Activated CD8-positive, alpha-beta T cell treated with anti-CD3 and anti-CD28 coated beads for 36 hours (primary cell): ENCODE results near the gene HDX. TPM values are rescaled to one million over a fixed set of nuclear protein-coding genes. Genes with fewer than 3 reads are reported as not detected.
"Not testable (repeated sequence)": the region's sequence is repeated elsewhere in the genome, so short reads cannot be mapped to it uniquely, and the experiment has no call there.

ENCODE experiments used
- ATAC-seq: fragments of 200-7000 bp; cut with Tn5 transposase; one replicate; pipeline ENCODE4 v1.10.0; 2021; ENCODE audit warnings: mild to moderate bottlenecking, moderate library complexity
- CTCF ChIA-PET: fragments of 350-600 bp; sonication (Branson Sonifier 250); formaldehyde crosslinking; loops from one replicate; lab custom pipeline; 2021; ENCODE audit warnings: antibody characterized with exemption; lab: Charles Lee
- POLR2A ChIA-PET: fragments of 350-600 bp; sonication (Branson Sonifier 250); formaldehyde crosslinking; loops from one replicate; lab custom pipeline; 2021; ENCODE audit warnings: antibody characterized with exemption; lab: Charles Lee
- DNase-seq: peaks from one replicate; pipeline ENCODE4 v3.0.0-alpha.2; 2020
- H3K27ac Mint-ChIP-seq: one replicate; pipeline ENCODE4 v1.8.0; 2021; ENCODE audit warnings: mild to moderate bottlenecking, mixed read lengths
- H3K27me3 Mint-ChIP-seq: one replicate; pipeline ENCODE4 v1.8.0; 2021; ENCODE audit warnings: mixed read lengths
- H3K36me3 Mint-ChIP-seq: one replicate; pipeline ENCODE4 v1.8.0; 2021; ENCODE audit warnings: low read depth, mixed read lengths
- H3K4me1 Mint-ChIP-seq: one replicate; pipeline ENCODE4 v1.8.0; 2021; ENCODE audit warnings: low read depth, mixed read lengths
- H3K4me3 Mint-ChIP-seq: one replicate; pipeline ENCODE4 v1.8.0; 2021; ENCODE audit warnings: mild to moderate bottlenecking, moderate library complexity, mixed read lengths
- H3K9me3 Mint-ChIP-seq: one replicate; pipeline ENCODE4 v1.8.0; 2021; ENCODE audit warnings: mixed read lengths
- intact Hi-C: fragments of 100-400 bp; cut with micrococcal nuclease; formaldehyde crosslinking; loops from one replicate; pipeline ENCODE4 v1.10.0; 2022
- total RNA-seq, 2 experiments: library from RNA; stranded (reverse); gene quantifications; one replicate each; pipeline ENCODE4 v1.2.3, GENCODE V29; 2021
- TF ChIP-seq, protein P1 (sequence below): fragments of 200-600 bp; IDR thresholded peaks from one replicate; pipeline ENCODE4 v1.8.0; 2022; ENCODE audit warnings: antibody characterized with exemption, mild to moderate bottlenecking

Gene HDX, protein sequence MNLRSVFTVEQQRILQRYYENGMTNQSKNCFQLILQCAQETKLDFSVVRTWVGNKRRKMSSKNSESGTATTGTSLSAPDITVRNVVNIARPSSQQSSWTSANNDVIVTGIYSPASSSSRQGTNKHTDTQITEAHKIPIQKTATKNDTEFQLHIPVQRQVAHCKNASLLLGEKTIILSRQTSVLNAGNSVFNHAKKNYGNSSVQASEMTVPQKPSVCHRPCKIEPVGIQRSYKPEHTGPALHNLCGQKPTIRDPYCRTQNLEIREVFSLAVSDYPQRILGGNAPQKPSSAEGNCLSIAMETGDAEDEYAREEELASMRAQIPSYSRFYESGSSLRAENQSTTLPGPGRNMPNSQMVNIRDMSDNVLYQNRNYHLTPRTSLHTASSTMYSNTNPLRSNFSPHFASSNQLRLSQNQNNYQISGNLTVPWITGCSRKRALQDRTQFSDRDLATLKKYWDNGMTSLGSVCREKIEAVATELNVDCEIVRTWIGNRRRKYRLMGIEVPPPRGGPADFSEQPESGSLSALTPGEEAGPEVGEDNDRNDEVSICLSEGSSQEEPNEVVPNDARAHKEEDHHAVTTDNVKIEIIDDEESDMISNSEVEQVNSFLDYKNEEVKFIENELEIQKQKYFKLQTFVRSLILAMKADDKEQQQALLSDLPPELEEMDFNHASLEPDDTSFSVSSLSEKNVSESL
- 1 to 10 TPM in 1 of 2 experiments, under 1 TPM in 1; 0.76 to 1.2 TPM for total RNA-seq

DNA sequence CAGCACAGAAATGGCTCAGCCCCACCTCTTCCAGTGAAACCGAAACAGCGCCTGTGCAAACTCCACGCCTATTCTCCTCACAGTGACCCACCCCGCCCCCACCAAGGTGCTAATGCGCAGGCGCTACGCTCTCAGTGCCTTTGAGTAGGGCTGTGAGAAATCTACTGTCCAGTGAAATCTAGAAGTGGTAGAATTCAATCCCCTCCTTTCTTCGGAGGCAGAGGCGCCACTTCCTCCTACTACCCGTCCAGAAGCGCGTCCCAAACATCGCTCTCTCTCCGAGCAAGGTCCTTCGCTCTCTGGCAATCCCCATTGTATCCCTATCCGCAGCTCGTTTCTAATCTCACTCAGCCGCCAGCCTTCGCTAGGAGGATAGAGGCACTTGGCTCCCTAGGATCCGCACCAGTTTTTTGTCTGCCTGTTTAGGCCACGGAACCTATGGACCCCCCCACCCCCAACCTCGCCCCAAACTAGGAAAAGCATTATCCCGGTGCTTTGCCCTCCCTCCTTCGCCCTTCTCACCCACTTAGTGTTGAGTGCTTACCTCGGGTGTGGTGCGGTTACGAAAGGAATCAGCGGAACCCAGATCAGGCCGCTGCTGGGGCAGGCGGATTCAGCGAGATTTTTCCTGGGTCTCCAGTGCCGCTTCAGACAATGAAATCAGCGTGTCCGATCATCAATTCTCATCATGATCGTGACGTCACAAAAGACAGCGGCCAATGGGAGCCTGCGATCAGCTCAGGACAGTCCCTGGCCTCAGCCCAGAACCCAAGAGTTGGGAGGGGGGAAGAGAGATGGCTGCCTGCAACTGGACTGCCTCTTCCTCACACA is at the start of gene HDX:
HDX (minus strand) TSS at position 656 of the 831 bp plus-strand sequence. CDS start 27,056 bp downstream, outside the sequence.
- Mint-ChIP-seq H3K9me3 (no peaks in the 10 kb centered on the region), H3K36me3 (peaks cover 2% of the 10 kb centered on the region), H3K4me3 (peak within 1 kb of the TSS; percentile 80), H3K27me3 (peaks cover 3% of the 10 kb centered on the region), H3K4me1 (no peaks in the 10 kb centered on the region), H3K27ac (peak within 1 kb of the TSS; percentile 75)
- peak; percentile 95 for ATAC-seq
- POLR2A ChIA-PET: no interaction called here
- CTCF ChIA-PET: no interaction called here
- TF ChIP-seq, protein P1, sequence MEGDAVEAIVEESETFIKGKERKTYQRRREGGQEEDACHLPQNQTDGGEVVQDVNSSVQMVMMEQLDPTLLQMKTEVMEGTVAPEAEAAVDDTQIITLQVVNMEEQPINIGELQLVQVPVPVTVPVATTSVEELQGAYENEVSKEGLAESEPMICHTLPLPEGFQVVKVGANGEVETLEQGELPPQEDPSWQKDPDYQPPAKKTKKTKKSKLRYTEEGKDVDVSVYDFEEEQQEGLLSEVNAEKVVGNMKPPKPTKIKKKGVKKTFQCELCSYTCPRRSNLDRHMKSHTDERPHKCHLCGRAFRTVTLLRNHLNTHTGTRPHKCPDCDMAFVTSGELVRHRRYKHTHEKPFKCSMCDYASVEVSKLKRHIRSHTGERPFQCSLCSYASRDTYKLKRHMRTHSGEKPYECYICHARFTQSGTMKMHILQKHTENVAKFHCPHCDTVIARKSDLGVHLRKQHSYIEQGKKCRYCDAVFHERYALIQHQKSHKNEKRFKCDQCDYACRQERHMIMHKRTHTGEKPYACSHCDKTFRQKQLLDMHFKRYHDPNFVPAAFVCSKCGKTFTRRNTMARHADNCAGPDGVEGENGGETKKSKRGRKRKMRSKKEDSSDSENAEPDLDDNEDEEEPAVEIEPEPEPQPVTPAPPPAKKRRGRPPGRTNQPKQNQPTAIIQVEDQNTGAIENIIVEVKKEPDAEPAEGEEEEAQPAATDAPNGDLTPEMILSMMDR: no peak
- intact Hi-C loops: no loop called here
- DNase-seq: peak; percentile 73

DNA sequence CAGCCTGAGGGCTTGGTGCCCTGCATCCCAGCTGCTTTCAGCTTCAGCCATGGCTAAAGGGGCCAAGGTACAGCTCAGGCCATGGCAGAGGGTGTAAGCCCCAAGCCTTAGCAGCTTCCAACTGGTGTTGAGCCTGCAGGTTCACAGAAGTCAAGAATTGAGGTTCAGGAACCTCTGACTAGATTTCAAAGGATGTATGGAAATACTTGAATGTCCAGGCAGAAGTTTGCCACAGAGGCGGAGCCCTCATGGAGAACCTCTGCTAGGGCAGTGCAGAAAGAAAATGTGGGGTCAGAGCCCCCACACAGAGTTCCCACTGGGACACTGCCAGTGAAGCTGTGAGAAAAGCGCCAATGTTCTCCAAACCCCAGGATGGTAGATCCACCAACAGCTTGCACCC is 39.1 kb upstream of the HDX start:
- intact Hi-C loops, H3K4me1 Mint-ChIP-seq, H3K36me3 Mint-ChIP-seq, CTCF ChIA-PET, H3K27ac Mint-ChIP-seq, POLR2A ChIA-PET, H3K9me3 Mint-ChIP-seq, H3K4me3 Mint-ChIP-seq, DNase-seq, H3K27me3 Mint-ChIP-seq, ATAC-seq: not testable (repeated sequence)

DNA sequence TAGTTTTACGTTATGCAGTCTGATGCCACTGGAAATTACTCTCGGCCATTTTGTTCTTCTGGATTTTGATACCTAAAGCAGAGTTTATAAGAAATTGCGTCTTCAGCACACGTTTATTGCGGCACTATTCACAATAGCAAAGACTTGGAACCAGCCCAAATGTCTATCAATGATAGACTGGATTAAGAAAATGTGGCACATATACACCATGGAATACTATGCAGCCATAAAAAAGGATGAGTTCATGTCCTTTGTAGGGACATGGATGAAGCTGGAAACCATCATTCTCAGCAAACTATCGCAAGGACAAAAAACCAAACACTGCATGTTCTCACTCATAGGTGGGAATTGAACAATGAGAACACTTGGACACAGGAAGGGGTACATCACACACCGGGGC is 35.4 kb upstream of the HDX start:
- H3K4me1 Mint-ChIP-seq, H3K36me3 Mint-ChIP-seq, CTCF ChIA-PET, intact Hi-C loops, H3K4me3 Mint-ChIP-seq, ATAC-seq, H3K27me3 Mint-ChIP-seq, DNase-seq, H3K27ac Mint-ChIP-seq, POLR2A ChIA-PET: not testable (repeated sequence)
- H3K9me3 Mint-ChIP-seq: peaks cover 10% of the 10 kb centered on the region

DNA sequence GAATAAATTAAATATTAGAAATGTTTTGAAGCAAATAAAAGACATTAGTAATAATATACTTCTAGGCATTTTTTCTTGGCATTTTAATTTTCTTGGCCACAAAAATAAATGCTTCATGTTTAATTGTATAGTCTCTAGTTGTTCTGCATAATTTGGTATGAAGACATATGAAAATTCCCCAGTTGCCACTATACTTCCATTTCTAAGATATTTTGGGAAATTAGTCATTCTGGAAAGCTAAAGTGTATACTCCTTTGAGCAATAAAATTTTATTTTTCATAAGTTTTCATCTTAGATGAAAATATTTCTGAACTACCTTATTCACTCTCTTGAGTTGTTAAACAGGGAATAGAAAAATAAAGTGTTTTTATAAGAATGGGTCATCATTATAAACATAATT is 13.8 kb downstream of the HDX start:
- TF ChIP-seq, protein P1: no peak
- Mint-ChIP-seq H3K9me3 (no peaks in the 10 kb centered on the region), H3K27ac (no peak overlapping the region), H3K4me3 (no peak overlapping the region), H3K4me1 (no peaks in the 10 kb centered on the region), H3K27me3 (no peaks in the 10 kb centered on the region), H3K36me3 (peaks cover 3% of the 10 kb centered on the region)
- ATAC-seq (no peak), DNase-seq (no peak)
- intact Hi-C loops: no loop called here
- ChIA-PET POLR2A (no interaction called here), CTCF (no interaction called here)

DNA sequence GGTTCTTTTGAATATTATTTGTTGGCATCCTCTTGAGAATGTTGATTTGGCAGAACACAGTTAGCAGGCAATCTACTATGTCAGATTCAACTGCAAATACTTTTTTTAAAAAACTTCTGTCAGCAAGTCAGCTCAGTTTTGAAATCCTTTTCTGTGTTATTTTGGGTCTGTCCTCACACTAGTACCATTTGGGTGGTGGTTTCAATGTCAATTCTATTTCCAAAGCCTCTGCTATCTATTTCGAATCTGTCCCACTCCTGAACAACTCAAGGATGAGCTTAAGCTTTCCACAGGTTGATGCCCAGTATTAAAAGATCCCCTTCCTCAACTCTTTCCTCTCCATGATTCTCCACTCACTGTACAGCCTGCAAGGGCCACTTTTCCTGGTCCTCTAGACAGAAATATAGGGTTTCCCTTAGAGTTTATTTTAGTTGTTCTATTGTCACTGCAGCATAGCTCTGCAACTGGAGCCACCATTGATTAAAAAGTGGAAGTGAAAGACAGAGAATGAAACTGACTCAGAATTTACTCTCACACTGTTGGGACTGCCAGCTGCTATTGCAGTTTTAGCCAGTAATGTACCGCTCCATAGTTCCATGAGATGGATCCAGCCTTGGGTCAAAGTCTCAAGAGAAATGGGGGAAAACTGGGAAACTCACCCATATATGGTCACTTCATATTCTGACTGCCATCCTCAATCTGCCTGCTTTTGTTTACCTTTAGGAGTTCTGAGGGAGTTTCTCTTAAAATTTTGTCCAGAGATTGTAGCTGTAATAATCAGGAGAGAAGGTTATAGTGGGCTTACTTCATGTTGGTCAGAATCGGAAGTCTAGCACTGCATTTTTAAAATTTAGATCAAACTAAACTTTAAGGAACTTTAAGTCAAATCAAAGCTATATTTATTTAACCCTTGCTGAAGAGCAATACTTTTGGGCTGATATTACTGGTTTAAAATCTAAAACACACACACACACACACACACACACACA is 14.6 kb downstream of the HDX start:
- ATAC-seq (no peak), DNase-seq (no peak)
- TF ChIP-seq, protein P1: no peak
- peaks cover 3% of the 10 kb centered on the region for H3K36me3 Mint-ChIP-seq
- no peaks in the 10 kb centered on the region for H3K4me1 Mint-ChIP-seq
- POLR2A ChIA-PET: no interaction called here
- intact Hi-C loops: no loop called here
- no peak overlapping the region for H3K4me3 Mint-ChIP-seq
- CTCF ChIA-PET: no interaction called here
- no peaks in the 10 kb centered on the region for H3K27me3 Mint-ChIP-seq
- no peak overlapping the region for H3K27ac Mint-ChIP-seq
- H3K9me3 Mint-ChIP-seq: no peaks in the 10 kb centered on the region
